Islet of Langerhans (tissue), 1 donor: ENCODE measurements around the gene ZIC1.

Experiments
- FAIRE-seq: peaks from one replicate; lab custom pipeline; 2011; peaks lifted over from hg19 to GRCh38; lab: Jason Lieb, UNC

The ZIC1 gene

GRCh38 chr3:147422601-147423536, 13.7 kb downstream of the ZIC1 start:
- no peak for FAIRE-seq

DNA sequence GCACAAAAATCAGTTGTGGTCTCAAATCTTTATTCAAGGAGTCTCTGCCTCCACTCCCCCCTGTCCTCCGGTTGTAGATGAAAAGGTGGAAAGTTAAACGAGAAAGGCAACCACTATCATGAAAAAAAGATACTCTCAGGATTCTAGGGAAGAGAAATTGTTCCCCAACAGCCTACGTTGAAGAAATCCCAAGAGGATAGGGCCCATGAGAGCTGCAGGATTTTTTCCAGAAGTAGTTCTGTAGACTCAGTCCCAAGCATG, 14.3 kb downstream of the ZIC1 start:
- FAIRE-seq: no peak

DNA sequence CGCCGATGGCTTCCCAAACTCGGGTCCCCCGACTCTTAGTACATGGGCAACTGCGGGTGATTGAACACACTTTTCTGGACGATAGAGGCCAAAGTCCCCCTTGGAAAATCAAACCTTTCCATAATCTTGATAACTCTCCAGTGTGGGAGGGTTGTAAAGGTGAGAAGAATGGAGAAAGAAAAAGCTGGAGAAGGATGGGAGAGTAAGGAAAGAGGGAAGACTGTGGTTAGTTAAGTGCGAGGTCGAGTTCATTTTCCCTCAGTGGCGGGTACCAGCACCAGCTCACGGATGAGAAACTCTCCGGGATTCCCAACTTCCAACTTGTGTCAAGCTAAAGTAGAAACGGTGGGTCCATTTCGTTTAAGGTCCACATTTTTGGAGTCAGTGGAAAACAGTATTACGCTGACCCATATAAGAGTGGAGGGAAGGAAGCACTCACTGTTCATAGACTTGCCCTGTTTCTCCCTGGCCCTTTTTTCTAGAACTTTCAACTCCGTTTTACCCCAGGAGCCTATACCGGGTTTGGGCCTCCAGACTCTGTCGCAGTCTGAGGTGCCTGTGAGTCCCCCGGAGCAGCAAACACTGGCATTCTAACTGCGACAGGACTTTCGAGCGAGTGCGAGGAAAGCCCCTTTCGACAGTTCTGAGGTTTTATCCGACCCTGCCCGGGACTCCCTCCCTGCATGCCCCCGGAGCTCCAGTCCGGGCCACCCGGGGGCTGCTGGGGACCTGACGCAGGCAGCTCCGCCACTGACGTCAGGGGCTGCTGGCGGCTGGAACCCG, 14.8 kb downstream of the ZIC1 start:
- FAIRE-seq: no peak

DNA sequence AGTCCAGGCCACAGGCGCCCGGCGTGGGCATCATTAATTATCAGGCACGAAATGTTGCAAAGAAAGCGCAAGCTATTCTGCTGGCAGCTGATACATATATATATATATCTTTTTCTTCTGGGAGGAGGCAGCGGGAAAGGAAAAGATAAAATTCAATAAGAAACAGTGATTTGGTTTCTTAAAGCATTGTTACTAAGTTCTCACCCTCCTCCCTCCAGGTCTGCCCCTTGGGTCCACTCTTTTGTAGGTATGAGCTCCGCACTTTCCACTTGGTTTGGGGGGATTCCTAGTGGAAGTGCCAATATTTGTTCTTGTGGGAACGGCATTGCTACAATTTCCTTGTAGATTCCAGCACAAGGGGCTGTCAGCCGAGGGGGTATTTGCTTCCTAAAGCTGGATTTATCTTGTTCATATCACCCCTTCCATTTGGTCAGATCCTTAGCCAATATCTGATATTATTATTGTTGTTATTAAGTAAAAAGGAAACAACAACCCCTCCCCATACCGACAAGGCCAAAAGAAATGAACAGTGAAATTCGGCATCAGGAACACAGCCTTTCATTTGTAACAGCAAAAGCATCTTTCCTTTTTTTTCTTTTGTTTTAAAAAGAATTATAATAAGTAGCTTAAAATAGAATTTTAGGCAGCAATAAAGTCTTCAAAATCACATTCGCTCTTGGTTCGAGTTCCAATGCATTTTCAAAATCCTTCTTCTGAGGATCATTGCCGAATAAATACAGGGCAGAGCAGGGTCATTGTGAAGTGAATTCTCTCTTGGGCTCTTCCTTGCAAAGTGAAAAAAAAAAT, 15.6 kb downstream of the ZIC1 start:
- FAIRE-seq: no peak

- no peak for FAIRE-seq
Observed at GRCh38 chr3:147425388-147425850, 16.3 kb downstream of the ZIC1 start.

GRCh38 chr3:147426931-147427330, 17.8 kb downstream of the ZIC1 start:
- no peak for FAIRE-seq

- FAIRE-seq: no peak
Observed at GRCh38 chr3:147427746-147428145, 18.6 kb downstream of the ZIC1 start.

- FAIRE-seq: no peak
Observed at GRCh38 chr3:147428326-147428725, 19.2 kb downstream of the ZIC1 start.

- no peak for FAIRE-seq
Observed at GRCh38 chr3:147428754-147429153, 19.6 kb downstream of the ZIC1 start.

- no peak for FAIRE-seq
Observed at GRCh38 chr3:147431751-147432150, 22.6 kb downstream of the ZIC1 start.

- FAIRE-seq: no peak
Observed at GRCh38 chr3:147447224-147447623, 38.1 kb downstream of the ZIC1 start.

GRCh38 chr3:147449669-147450068, 40.5 kb downstream of the ZIC1 start:
- no peak for FAIRE-seq

- no peak for FAIRE-seq
Observed at GRCh38 chr3:147458995-147459704, 50.0 kb downstream of the ZIC1 start.

DNA sequence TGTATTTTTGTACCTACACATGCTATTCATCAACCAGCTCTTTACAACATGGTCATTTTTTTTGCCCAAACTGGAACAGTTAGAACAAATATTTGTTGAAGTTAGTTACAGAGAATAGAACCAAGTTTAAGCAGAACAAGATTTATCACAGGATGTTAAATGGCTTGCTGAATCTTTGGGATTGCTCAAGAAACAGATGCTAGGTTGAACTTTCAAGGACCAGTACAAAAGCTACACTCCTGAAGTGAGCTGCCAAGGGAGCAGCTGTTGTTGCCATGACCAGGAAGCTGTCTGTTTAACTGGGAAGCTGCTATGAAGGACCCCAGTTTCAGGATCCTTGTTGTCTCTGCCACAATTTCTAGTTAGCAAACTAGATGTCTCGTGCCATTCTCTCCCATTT, 53.7 kb downstream of the ZIC1 start:
- no peak for FAIRE-seq
